Suprapubic skin (tissue), 4 donors: ENCODE results near the gene NHSL2. TPM values are rescaled to one million over a fixed set of nuclear protein-coding genes. Genes with fewer than 3 reads are reported as not detected.

Source experiments
- DNase-seq, 2 donors: peaks; one replicate each; pipeline ENCODE4 v3.0.0-alpha.2; 2019; ENCODE audit warnings: low spot score in 2 of 2
- H3K27ac ChIP-seq: fragments of 200-600 bp; sonication (generic); one replicate; pipeline ENCODE4 v1.5.1; 2019
- H3K27me3 ChIP-seq: fragments of 200-600 bp; sonication (generic); one replicate; pipeline ENCODE4 v1.5.1; 2019
- H3K36me3 ChIP-seq: fragments of 200-600 bp; sonication (generic); one replicate; pipeline ENCODE4 v1.5.1; 2019
- H3K4me1 ChIP-seq: fragments of 200-600 bp; sonication (generic); one replicate; pipeline ENCODE4 v1.5.1; 2019
- H3K4me3 ChIP-seq: fragments of 200-600 bp; sonication (generic); one replicate; pipeline ENCODE4 v1.5.1; 2019; ENCODE audit warnings: mild to moderate bottlenecking
- H3K9me3 ChIP-seq: fragments of 200-600 bp; sonication (generic); one replicate; pipeline ENCODE4 v1.5.1; 2019
- CTCF ChIP-seq, 2 donors: fragments of 200-600 bp in 1 of 2; fragments of 450-650 bp in 1 of 2; sonication (generic) in 1 of 2; IDR thresholded peaks; one replicate each; pipeline ENCODE4 v1.5.1; 2016 to 2019; ENCODE audit warnings: antibody characterized with exemption in 2 of 2, mild to moderate bottlenecking in 1 of 2, moderate library complexity in 1 of 2
- EP300 ChIP-seq: sonication (generic); formaldehyde crosslinking; IDR thresholded peaks from one replicate; pipeline ENCODE4 v1.6.1; 2017; ENCODE audit warnings: antibody characterized with exemption
- POLR2A ChIP-seq, 2 donors: fragments of 450-650 bp; IDR thresholded peaks; one replicate each; pipeline ENCODE4 v1.6.1; 2017; ENCODE audit warnings: antibody characterized with exemption in 2 of 2, mild to moderate bottlenecking in 2 of 2, moderate library complexity in 2 of 2
- POLR2AphosphoS5 ChIP-seq, 3 donors: sonication (generic); formaldehyde crosslinking; IDR thresholded peaks; one replicate each; pipeline ENCODE4 v1.6.1; 2017; ENCODE audit warnings: antibody characterized with exemption in 3 of 3
- WGBS: methylation state at CpG from one replicate; pipeline ENCODE4 v1.1.5; 2018; 5-methylcytosine and 5-hydroxymethylcytosine counted together
- total RNA-seq, 4 donors: library from RNA; depleted of rRNA; stranded (reverse); fragments of >200 nt; gene quantifications; one replicate each; pipeline ENCODE4 v1.1.0, GENCODE V29; 2016

The NHSL2 gene
- total RNA-seq, 4 donors from 2014 or later: 2.0 to 4.7 (median 3.0) TPM

DNA sequence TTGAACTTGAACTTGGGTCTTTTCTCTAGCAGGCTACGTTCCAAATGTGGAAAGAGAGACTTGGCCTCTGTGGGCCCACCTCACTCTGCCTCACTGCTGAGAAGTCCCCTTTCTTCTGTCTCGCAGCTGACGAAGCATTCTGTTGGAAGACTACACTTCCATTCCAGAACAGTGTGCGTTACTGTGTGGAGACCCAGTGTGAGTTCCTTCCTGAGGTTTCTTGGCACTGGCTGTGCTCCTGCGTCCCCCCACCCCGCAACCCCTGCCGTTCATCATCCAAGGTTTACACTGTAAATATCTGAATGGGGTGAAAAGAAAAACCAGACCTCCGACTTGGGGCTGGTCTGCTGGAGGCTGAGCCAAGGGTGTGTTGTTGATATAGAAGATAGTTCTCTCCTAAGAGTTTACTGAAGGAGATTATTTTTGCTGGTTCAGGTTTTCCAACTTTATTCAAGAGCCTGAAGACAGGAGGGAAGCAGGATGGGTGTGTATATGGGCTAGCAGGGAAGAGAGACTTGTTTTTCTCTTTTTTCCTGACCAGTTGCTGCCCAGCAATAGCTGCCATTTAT, 34.7 kb downstream of the NHSL2 start:
- no peak overlapping the region for H3K27ac ChIP-seq
- TF ChIP-seq POLR2AphosphoS5 (IDR thresholded peaks at IDR 0.05): no peak
- TF ChIP-seq EP300: no peak
- no peak for TF ChIP-seq POLR2A (IDR thresholded peaks at IDR 0.05)
- TF ChIP-seq CTCF (IDR thresholded peaks at IDR 0.05): no peak
- no peak overlapping the region for H3K4me3 ChIP-seq
- no peaks in the 10 kb centered on the region for H3K9me3 ChIP-seq
- no peak for DNase-seq
- 68% methylated on average over 8 of the region's 8 CpGs for WGBS
- no peaks in the 10 kb centered on the region for H3K27me3 ChIP-seq
- H3K4me1 ChIP-seq: no peaks in the 10 kb centered on the region
- H3K36me3 ChIP-seq: no peaks in the 10 kb centered on the region

DNA sequence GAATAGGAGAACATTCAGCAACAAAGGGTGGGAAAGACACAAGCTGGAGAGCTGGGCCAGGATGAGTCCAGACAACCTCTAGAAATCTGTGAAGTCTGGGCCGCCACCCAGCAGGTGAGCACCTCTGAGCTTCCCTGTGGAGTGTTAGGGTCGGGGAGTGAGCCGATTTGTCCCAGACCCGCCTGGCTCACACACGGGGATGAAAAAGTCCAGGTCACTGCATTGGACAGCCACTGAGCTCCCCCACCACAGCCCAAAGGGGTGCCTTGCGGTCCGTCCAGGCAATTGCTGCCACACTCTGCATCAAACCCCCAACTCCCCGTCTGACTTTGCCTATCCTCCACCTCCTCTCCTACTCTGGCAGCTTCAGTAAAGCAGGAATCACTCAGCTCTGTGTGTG, 38.7 kb downstream of the NHSL2 start:
- 87% methylated on average over 4 of the region's 8 CpGs for WGBS
- Histone ChIP-seq H3K27ac (no peak overlapping the region), H3K4me3 (no peak overlapping the region), H3K4me1 (no peaks in the 10 kb centered on the region), H3K36me3 (no peaks in the 10 kb centered on the region), H3K27me3 (no peaks in the 10 kb centered on the region), H3K9me3 (no peaks in the 10 kb centered on the region)
- no peak for DNase-seq
- TF ChIP-seq CTCF (IDR thresholded peaks at IDR 0.05) (no peak), EP300 (no peak), POLR2A (IDR thresholded peaks at IDR 0.05) (no peak), POLR2AphosphoS5 (IDR thresholded peaks at IDR 0.05) (no peak)

- Histone ChIP-seq H3K9me3 (no peaks in the 10 kb centered on the region), H3K4me3 (no peak overlapping the region), H3K27ac (no peak overlapping the region), H3K36me3 (no peaks in the 10 kb centered on the region), H3K4me1 (no peaks in the 10 kb centered on the region), H3K27me3 (no peaks in the 10 kb centered on the region)
- TF ChIP-seq EP300: no peak
- no peak for TF ChIP-seq POLR2A (IDR thresholded peaks at IDR 0.05)
- no peak for TF ChIP-seq CTCF (IDR thresholded peaks at IDR 0.05)
- TF ChIP-seq POLR2AphosphoS5 (IDR thresholded peaks at IDR 0.05): no peak
- 74% methylated on average over 10 of the region's 10 CpGs for WGBS
- DNase-seq: no peak
Measured at GRCh38 chrX:71949844-71950445, 39.3 kb downstream of the NHSL2 start.

- Histone ChIP-seq H3K27me3 (no peaks in the 10 kb centered on the region), H3K36me3 (no peaks in the 10 kb centered on the region), H3K4me1 (no peaks in the 10 kb centered on the region), H3K27ac (no peak overlapping the region), H3K4me3 (no peak overlapping the region), H3K9me3 (no peaks in the 10 kb centered on the region)
- no peak for DNase-seq
- no peak for TF ChIP-seq POLR2AphosphoS5 (IDR thresholded peaks at IDR 0.05)
- TF ChIP-seq EP300: no peak
- TF ChIP-seq CTCF (IDR thresholded peaks at IDR 0.05): no peak
- TF ChIP-seq POLR2A (IDR thresholded peaks at IDR 0.05): no peak
Measured at GRCh38 chrX:71953391-71953790, 42.7 kb downstream of the NHSL2 start.

GRCh38 chrX:71953946-71954345, 43.3 kb downstream of the NHSL2 start:
- DNase-seq: no peak
- no peak for TF ChIP-seq CTCF (IDR thresholded peaks at IDR 0.05)
- no peak for TF ChIP-seq POLR2A (IDR thresholded peaks at IDR 0.05)
- no peak for TF ChIP-seq EP300
- TF ChIP-seq POLR2AphosphoS5 (IDR thresholded peaks at IDR 0.05): no peak
- Histone ChIP-seq H3K27ac (no peak overlapping the region), H3K27me3 (no peaks in the 10 kb centered on the region), H3K9me3 (no peaks in the 10 kb centered on the region), H3K4me1 (no peaks in the 10 kb centered on the region), H3K36me3 (no peaks in the 10 kb centered on the region), H3K4me3 (no peak overlapping the region)
- WGBS: 76% methylated on average over 2 of the region's 2 CpGs
